Measurements from ENCODE around the gene MORC1. TPM values are rescaled to one million over a fixed set of nuclear protein-coding genes. Genes with fewer than 3 reads are reported as not detected.

The MORC1 gene
- total RNA-seq, 4 donors from 2014 or later, result not detected

GRCh38 chr3:109071350-109072142 is 46.4 kb downstream of the MORC1 start:
- ATAC-seq, result no peak

GRCh38 chr3:109070211-109070610 is 47.7 kb downstream of the MORC1 start:
- Histone ChIP-seq H3K27ac (no peak overlapping the region), H3K4me1 (peaks cover 12% of the 10 kb centered on the region in 2 donors), H3K4me3 (no peak overlapping the region), H3K36me3 (no peaks in the 10 kb centered on the region), H3K27me3 (no peaks in the 10 kb centered on the region), H3K9me3 (no peaks in the 10 kb centered on the region)
- ATAC-seq (no peak), DNase-seq (no peak)
- no peak for TF ChIP-seq CTCF (IDR thresholded peaks at IDR 0.05 in 4 of 5, conservative IDR thresholded peaks at IDR 0.05 in 1 of 5)
- TF ChIP-seq POLR2A (IDR thresholded peaks at IDR 0.05), result no peak
- intact Hi-C loops (cut with DNase I; ENCODE audit: low total_unique reads), result no loop called here
- in situ Hi-C loops (cut with MboI; ENCODE audit: low sequenced_read_pairs in 4 of 4), result no loop called here

More at GRCh38 chr3:109071350-109072142, 46.4 kb downstream of the MORC1 start:
- Histone ChIP-seq H3K9me3 (no peaks in the 10 kb centered on the region), H3K27ac (no peak overlapping the region), H3K4me3 (no peak overlapping the region), H3K27me3 (no peaks in the 10 kb centered on the region), H3K36me3 (no peaks in the 10 kb centered on the region), H3K4me1 (peaks cover 12% of the 10 kb centered on the region in 2 donors)
- intact Hi-C loops (cut with DNase I; ENCODE audit: low total_unique reads), result no loop called here
- TF ChIP-seq CTCF (IDR thresholded peaks at IDR 0.05 in 4 of 5, conservative IDR thresholded peaks at IDR 0.05 in 1 of 5) (no peak), POLR2A (IDR thresholded peaks at IDR 0.05) (no peak)
- in situ Hi-C loops (cut with MboI; ENCODE audit: low sequenced_read_pairs in 4 of 4), result no loop called here
- no peak for DNase-seq

- H3K4me1 ChIP-seq, result peaks cover 7 to 10% of the 10 kb centered on the region in 2 donors
- ATAC-seq, result no peak
- intact Hi-C loops (cut with DNase I; ENCODE audit: low total_unique reads) (no loop called here), in situ Hi-C loops (cut with MboI; ENCODE audit: low sequenced_read_pairs in 4 of 4) (no loop called here)
- TF ChIP-seq CTCF (IDR thresholded peaks at IDR 0.05 in 4 of 5, conservative IDR thresholded peaks at IDR 0.05 in 1 of 5) (no peak), POLR2A (IDR thresholded peaks at IDR 0.05) (no peak)
- no peaks in the 10 kb centered on the region for H3K36me3 ChIP-seq
- DNase-seq, result no peak
- H3K27me3 ChIP-seq, result no peaks in the 10 kb centered on the region
- no peak overlapping the region for H3K4me3 ChIP-seq
- H3K27ac ChIP-seq, result no peak overlapping the region
- no peaks in the 10 kb centered on the region for H3K9me3 ChIP-seq
Observed at GRCh38 chr3:109066864-109067263, 51.1 kb downstream of the MORC1 start.

- in situ Hi-C loops (cut with MboI; ENCODE audit: low sequenced_read_pairs in 4 of 4), result no loop called here
- no peak overlapping the region for H3K27ac ChIP-seq
- ATAC-seq (no peak), DNase-seq (no peak)
- no peaks in the 10 kb centered on the region for H3K27me3 ChIP-seq
- H3K4me3 ChIP-seq, result no peak overlapping the region
- no peaks in the 10 kb centered on the region for H3K36me3 ChIP-seq
- no peaks in the 10 kb centered on the region for H3K4me1 ChIP-seq
- no peaks in the 10 kb centered on the region for H3K9me3 ChIP-seq
- intact Hi-C loops (cut with DNase I; ENCODE audit: low total_unique reads), result no loop called here
- TF ChIP-seq POLR2A (IDR thresholded peaks at IDR 0.05) (no peak), CTCF (IDR thresholded peaks at IDR 0.05 in 4 of 5, conservative IDR thresholded peaks at IDR 0.05 in 1 of 5) (no peak)
Observed at GRCh38 chr3:109059264-109059663, 58.7 kb downstream of the MORC1 start.

Measured in gastrocnemius medialis (tissue), 4 donors.